MM.1S (cell line): ENCODE data around the gene APOA1.

Source experiments
- EZH2 ChIP-seq: fragments of 300-600 bp; sonication (generic); optimal IDR thresholded peaks from 2 replicates; pipeline ENCODE3; 2017; ENCODE audit warnings: low read depth, mild to moderate bottlenecking, antibody characterized with exemption, low read length, mixed read lengths
- TF ChIP-seq, protein P1 (sequence below): fragments of 300-600 bp; sonication (generic); IDR thresholded peaks from 2 replicates; pipeline ENCODE4 v1.5.1; 2016; ENCODE audit warnings: antibody characterized with exemption, low read length, mixed read lengths

DNA sequence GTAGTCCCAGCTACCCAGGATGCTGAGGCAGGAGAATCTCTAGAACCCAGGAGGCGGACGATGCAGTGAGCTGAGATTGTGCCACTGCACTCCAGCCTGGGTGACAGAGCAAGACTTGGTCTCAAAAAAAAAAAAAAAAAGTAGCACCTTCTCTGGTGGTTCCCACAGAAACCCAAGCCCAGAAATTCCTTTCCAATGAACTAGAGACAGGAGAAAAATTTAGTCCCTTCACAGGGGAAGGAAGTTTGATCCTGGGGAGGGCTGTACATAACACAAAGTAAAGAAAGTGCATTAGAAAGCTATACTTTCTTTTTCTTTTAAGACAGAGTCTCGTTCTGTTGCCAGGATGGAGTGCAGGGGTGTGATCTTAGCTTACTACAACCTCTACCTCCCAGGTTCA, 25.5 kb upstream of the APOA1 start:
- TF ChIP-seq, protein P1, sequence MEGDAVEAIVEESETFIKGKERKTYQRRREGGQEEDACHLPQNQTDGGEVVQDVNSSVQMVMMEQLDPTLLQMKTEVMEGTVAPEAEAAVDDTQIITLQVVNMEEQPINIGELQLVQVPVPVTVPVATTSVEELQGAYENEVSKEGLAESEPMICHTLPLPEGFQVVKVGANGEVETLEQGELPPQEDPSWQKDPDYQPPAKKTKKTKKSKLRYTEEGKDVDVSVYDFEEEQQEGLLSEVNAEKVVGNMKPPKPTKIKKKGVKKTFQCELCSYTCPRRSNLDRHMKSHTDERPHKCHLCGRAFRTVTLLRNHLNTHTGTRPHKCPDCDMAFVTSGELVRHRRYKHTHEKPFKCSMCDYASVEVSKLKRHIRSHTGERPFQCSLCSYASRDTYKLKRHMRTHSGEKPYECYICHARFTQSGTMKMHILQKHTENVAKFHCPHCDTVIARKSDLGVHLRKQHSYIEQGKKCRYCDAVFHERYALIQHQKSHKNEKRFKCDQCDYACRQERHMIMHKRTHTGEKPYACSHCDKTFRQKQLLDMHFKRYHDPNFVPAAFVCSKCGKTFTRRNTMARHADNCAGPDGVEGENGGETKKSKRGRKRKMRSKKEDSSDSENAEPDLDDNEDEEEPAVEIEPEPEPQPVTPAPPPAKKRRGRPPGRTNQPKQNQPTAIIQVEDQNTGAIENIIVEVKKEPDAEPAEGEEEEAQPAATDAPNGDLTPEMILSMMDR, result no peak
- TF ChIP-seq EZH2, result no peak
